Tibial nerve (tissue), 4 donors: Measurements from ENCODE around the gene SRP72.

Experiments used
- CTCF ChIP-seq, 5 experiments: fragments of 200-600 bp in 3 of 5; fragments of 450-650 bp in 2 of 5; sonication (generic) in 3 of 5; IDR thresholded peaks; one replicate each; pipeline ENCODE4 v1.5.1; 2016 to 2019; ENCODE audit warnings: antibody characterized with exemption in 5 of 5, mild to moderate bottlenecking in 3 of 5, moderate library complexity in 2 of 5
- EP300 ChIP-seq, 2 donors: sonication (generic); formaldehyde crosslinking; IDR thresholded peaks; one replicate each; pipeline ENCODE4 v1.6.1; 2017; ENCODE audit warnings: antibody characterized with exemption in 2 of 2, mild to moderate bottlenecking in 1 of 2
- POLR2A ChIP-seq, 2 donors: fragments of 450-650 bp; IDR thresholded peaks; one replicate each; pipeline ENCODE4 v1.6.1; 2017; ENCODE audit warnings: antibody characterized with exemption in 2 of 2, mild to moderate bottlenecking in 2 of 2, moderate library complexity in 2 of 2

GRCh38 chr4:56480691-56481090 is 13.3 kb downstream of the SRP72 start:
- no peak for TF ChIP-seq CTCF (IDR thresholded peaks at IDR 0.05)
- TF ChIP-seq POLR2A (IDR thresholded peaks at IDR 0.05) = no peak
- no peak for TF ChIP-seq EP300 (IDR thresholded peaks at IDR 0.05)
